ENCODE results near the gene XXYLT1. TPM values are rescaled to one million over a fixed set of nuclear protein-coding genes. Genes with fewer than 3 reads are reported as not detected.

XXYLT1 gene
- total RNA-seq, 1 experiment from 2014 or later: 23.4 TPM

DNA sequence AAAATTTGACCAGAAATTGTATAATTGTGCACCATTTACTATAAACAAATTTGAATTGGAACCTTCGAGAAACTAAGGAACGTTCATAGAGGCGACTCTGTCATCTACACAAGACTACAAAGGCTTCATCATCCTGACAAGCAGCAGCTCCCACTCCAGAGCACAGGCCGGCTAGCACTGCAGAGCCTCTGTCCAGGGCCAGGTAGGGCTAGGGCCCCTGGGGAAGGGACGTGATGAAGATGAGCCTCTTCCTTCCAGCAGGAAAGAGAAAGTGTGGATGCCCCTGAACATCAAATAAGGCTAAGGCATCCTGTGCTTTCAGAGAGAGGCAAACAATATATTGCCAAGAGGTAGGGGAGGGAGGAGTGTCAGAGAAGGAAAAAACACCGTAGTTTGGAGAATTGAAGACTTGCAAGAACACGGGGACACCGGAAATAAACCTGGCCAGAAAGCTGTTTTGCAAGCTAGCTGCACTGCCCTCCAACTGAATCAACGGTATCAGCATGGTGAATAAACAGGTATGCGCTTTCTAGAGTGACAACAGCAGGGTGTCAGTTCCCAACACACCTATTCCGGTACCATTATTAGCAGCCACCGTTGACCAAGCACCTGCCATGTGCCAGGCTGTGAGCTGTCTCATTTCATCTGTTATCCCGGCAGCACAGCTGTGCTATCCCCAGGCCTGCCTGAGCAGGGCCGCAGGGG is 12.4 kb downstream of the XXYLT1 start:
- POLR2A ChIA-PET: interaction anchor here (0.6 to 0.7 kb wide), 2 partner anchors 12 to 620 kb away, joined by 3 read pairs; no protein-coding TSS in a partner anchor
- no peaks in the 10 kb centered on the region for H3K36me3 Mint-ChIP-seq
- no peaks in the 10 kb centered on the region for H3K27me3 Mint-ChIP-seq (ENCODE audit: low read depth)
- H3K27ac Mint-ChIP-seq: peak overlapping the region; percentile 33
- DNase-seq (ENCODE audit: low spot score) (no peak), ATAC-seq (peak; percentile 8)
- no peaks in the 10 kb centered on the region for H3K9me3 Mint-ChIP-seq
- H3K4me1 Mint-ChIP-seq: peaks cover 47% of the 10 kb centered on the region
- CTCF ChIA-PET: interaction anchor here (0.8 to 1.7 kb wide), 6 partner anchors 12 to 576 kb away, joined by 3 to 11 read pairs (median 4); no protein-coding TSS in a partner anchor
- TF ChIP-seq, protein P1, sequence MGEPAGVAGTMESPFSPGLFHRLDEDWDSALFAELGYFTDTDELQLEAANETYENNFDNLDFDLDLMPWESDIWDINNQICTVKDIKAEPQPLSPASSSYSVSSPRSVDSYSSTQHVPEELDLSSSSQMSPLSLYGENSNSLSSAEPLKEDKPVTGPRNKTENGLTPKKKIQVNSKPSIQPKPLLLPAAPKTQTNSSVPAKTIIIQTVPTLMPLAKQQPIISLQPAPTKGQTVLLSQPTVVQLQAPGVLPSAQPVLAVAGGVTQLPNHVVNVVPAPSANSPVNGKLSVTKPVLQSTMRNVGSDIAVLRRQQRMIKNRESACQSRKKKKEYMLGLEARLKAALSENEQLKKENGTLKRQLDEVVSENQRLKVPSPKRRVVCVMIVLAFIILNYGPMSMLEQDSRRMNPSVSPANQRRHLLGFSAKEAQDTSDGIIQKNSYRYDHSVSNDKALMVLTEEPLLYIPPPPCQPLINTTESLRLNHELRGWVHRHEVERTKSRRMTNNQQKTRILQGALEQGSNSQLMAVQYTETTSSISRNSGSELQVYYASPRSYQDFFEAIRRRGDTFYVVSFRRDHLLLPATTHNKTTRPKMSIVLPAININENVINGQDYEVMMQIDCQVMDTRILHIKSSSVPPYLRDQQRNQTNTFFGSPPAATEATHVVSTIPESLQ (CRISPR knock-in tag; IDR thresholded peaks at IDR 0.05): no peak
- TF ChIP-seq IRF2 (CRISPR knock-in tag; IDR thresholded peaks at IDR 0.05; ENCODE audit: borderline replicate concordance, low read depth): no peak
- TF ChIP-seq GABPB1 (CRISPR knock-in tag; IDR thresholded peaks at IDR 0.05): no peak
- TF ChIP-seq ZNF396 (CRISPR knock-in tag; IDR thresholded peaks at IDR 0.05; ENCODE audit: borderline replicate concordance): no peak
- TF ChIP-seq OVOL2 (CRISPR knock-in tag; IDR thresholded peaks at IDR 0.05; ENCODE audit: borderline replicate concordance): no peak
- no peak for TF ChIP-seq ZNF219 (CRISPR knock-in tag; IDR thresholded peaks at IDR 0.05; ENCODE audit: borderline replicate concordance)
- no peak for TF ChIP-seq FOXP1 (CRISPR knock-in tag; IDR thresholded peaks at IDR 0.05; ENCODE audit: borderline replicate concordance)
- TF ChIP-seq PRRX2 (CRISPR knock-in tag; IDR thresholded peaks at IDR 0.05): no peak
- peak overlapping the region; percentile 58 for H3K4me3 Mint-ChIP-seq

DNA sequence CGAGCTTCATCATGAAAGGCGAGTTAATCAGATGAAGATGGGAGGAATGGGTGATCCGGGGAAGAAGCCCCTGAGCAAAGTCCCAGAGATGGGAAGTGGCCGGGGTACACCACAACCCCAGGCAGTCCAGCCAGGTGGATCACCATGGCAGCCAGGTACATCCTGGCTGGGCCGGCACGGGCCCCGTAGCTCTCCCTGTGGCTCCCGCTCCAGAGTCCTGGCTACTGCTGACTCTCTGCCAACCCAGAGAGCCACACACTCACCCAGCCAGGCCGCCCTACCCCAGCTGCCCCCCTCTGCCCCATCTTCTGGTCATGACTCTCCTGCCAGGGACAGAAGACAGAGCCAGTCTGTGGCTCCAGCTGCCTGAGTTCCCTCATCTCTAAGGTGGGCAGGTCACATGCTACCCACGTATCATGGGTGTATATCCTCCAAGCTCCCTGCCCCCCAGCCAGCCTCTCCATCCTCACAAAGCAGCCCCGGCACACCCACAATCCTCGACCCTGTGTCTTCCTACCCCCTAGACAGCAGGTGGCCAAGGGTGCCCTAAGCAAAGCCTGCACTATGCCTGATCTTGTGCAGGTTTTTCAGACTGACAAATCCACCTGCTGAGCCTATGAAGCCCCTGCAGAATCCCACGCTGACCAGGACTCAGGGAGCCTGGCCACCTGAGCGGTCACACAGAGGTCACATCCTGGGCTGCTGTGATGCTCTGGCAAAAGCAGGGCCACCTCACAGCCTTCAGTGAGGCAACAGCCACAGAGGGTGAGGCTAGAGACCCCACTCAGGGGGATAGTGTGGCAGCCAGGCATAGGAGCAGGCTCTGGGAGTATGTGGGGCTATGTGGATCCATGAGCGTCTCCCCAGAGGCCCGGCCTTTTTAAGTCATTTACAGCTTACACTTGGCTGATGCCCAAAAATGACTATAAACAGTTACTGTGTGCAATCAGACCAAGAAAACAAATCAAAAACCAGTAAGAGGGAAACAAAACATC is 13.2 kb downstream of the XXYLT1 start:
- peaks cover 52% of the 10 kb centered on the region for H3K4me1 Mint-ChIP-seq
- CTCF ChIA-PET: interaction anchor here (0.7 to 3.9 kb wide), 6 partner anchors 13 to 575 kb away, joined by 3 to 16 read pairs (median 8); partner anchors contain the start of gene FAM43A
- POLR2A ChIA-PET: no interaction called here

GRCh38 chr3:195256639-195257453 is 14.1 kb downstream of the XXYLT1 start:
- ChIA-PET POLR2A (no interaction called here), CTCF (interaction anchor here (0.7 to 3.9 kb wide), 4 partner anchors 150 to 574 kb away, joined by 3 to 16 read pairs (median 9); partner anchors contain the start of gene FAM43A)
- ATAC-seq (no peak), DNase-seq (ENCODE audit: low spot score) (no peak)
- Mint-ChIP-seq H3K36me3 (no peaks in the 10 kb centered on the region), H3K27ac (no peak overlapping the region), H3K4me1 (peaks cover 59% of the 10 kb centered on the region), H3K4me3 (no peak overlapping the region), H3K27me3 (ENCODE audit: low read depth) (no peaks in the 10 kb centered on the region), H3K9me3 (no peaks in the 10 kb centered on the region)
- no peak for TF ChIP-seq NR3C1 (CRISPR knock-in tag; conservative IDR thresholded peaks at IDR 0.05; ENCODE audit: low read depth)
- TF ChIP-seq MXD4 (CRISPR knock-in tag; IDR thresholded peaks at IDR 0.05; ENCODE audit: borderline replicate concordance): no peak
- no peak for TF ChIP-seq ETV6 (CRISPR knock-in tag; IDR thresholded peaks at IDR 0.05)
- no peak for TF ChIP-seq TP53 (CRISPR knock-in tag; IDR thresholded peaks at IDR 0.05)
- TF ChIP-seq PRDM15 (CRISPR knock-in tag; IDR thresholded peaks at IDR 0.05): no peak
- TF ChIP-seq CREB1 (CRISPR knock-in tag; IDR thresholded peaks at IDR 0.05): no peak
- no peak for TF ChIP-seq PREB (CRISPR knock-in tag; IDR thresholded peaks at IDR 0.05; ENCODE audit: borderline replicate concordance)
- no peak for TF ChIP-seq SOX15 (CRISPR knock-in tag; IDR thresholded peaks at IDR 0.05)
- TF ChIP-seq NR2C2 (CRISPR knock-in tag; IDR thresholded peaks at IDR 0.05): no peak
- TF ChIP-seq ZNF263 (CRISPR knock-in tag; IDR thresholded peaks at IDR 0.05; ENCODE audit: low read depth): no peak

More for the DNA sequence above, 13.2 kb downstream of the XXYLT1 start:
- Mint-ChIP-seq H3K27ac (0 out of 2 replicates have a peak overlapping the region, but pooled peaks have one; percentile 36), H3K27me3 (ENCODE audit: low read depth) (no peaks in the 10 kb centered on the region), H3K4me3 (no peak overlapping the region), H3K9me3 (no peaks in the 10 kb centered on the region), H3K36me3 (no peaks in the 10 kb centered on the region)
- DNase-seq (ENCODE audit: low spot score) (no peak), ATAC-seq (no peak)
- no peak for TF ChIP-seq NFE2L1 (CRISPR knock-in tag; IDR thresholded peaks at IDR 0.05)
- no peak for TF ChIP-seq SOX15 (CRISPR knock-in tag; IDR thresholded peaks at IDR 0.05)
- TF ChIP-seq SMAD4 (CRISPR knock-in tag; IDR thresholded peaks at IDR 0.05): no peak
- TF ChIP-seq TEAD1 (CRISPR knock-in tag; IDR thresholded peaks at IDR 0.05): no peak
- no peak for TF ChIP-seq KAT7 (CRISPR knock-in tag; IDR thresholded peaks at IDR 0.05; ENCODE audit: borderline replicate concordance)
- TF ChIP-seq ZNF263 (CRISPR knock-in tag; IDR thresholded peaks at IDR 0.05; ENCODE audit: low read depth): no peak
- no peak for TF ChIP-seq ZNF396 (CRISPR knock-in tag; IDR thresholded peaks at IDR 0.05; ENCODE audit: borderline replicate concordance)
- no peak for TF ChIP-seq RORB (CRISPR knock-in tag; IDR thresholded peaks at IDR 0.05)
- TF ChIP-seq, protein P2, sequence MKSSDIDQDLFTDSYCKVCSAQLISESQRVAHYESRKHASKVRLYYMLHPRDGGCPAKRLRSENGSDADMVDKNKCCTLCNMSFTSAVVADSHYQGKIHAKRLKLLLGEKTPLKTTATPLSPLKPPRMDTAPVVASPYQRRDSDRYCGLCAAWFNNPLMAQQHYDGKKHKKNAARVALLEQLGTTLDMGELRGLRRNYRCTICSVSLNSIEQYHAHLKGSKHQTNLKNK (CRISPR knock-in tag; IDR thresholded peaks at IDR 0.05): no peak

All from WTC11 (cell line).